Erythroblast (primary cell): Measurements from ENCODE around the gene IFIT2.

Source experiments
- GATA1 ChIP-seq: IDR thresholded peaks from 2 replicates; pipeline ENCODE4 v1.6.1; 2011; ENCODE audit warnings: low read depth, mild to moderate bottlenecking, control low read depth, low read length, moderate library complexity
- POLR2A ChIP-seq: IDR thresholded peaks from 2 replicates; pipeline ENCODE4 v1.6.1; 2011; ENCODE audit warnings: mild to moderate bottlenecking, low read length

DNA sequence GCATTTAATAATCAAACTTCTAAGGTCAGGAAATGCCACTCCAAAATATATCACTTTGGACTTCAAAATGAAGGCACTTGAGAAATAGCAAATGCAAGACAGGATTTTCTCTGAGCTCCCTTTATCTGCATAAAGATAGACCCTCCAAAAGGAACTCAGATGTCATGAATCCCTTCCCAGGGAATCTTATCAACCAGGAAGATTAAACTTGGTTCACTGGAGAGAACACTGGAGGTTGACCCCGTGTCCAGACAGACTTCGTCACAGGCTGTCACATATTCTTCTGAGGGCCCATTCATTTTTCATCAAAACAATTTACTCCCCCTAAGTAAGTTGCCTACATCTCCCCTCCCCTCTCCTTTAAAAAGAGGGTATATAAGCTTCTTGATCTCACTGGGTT is 47.1 kb downstream of the IFIT2 start:
- TF ChIP-seq POLR2A (no peak), GATA1 (no peak)
